HG03280 (cell line): ENCODE measurements around the gene SCAF11.
A peak's percentile ranks its signal among the peaks of the same experiment; 100 is the strongest.
"Not testable (repeated sequence)": the region's sequence is repeated elsewhere in the genome, so short reads cannot be mapped to it uniquely, and the experiment has no call there.

Source experiments
- ATAC-seq: cut with Tn5 transposase; IDR thresholded peaks from one replicate; pipeline ENCODE4 v1.9.1; 2021; ENCODE audit warnings: mild to moderate bottlenecking, moderate library complexity; ENCODE audit not compliant: unreplicated experiment

SCAF11 gene

DNA sequence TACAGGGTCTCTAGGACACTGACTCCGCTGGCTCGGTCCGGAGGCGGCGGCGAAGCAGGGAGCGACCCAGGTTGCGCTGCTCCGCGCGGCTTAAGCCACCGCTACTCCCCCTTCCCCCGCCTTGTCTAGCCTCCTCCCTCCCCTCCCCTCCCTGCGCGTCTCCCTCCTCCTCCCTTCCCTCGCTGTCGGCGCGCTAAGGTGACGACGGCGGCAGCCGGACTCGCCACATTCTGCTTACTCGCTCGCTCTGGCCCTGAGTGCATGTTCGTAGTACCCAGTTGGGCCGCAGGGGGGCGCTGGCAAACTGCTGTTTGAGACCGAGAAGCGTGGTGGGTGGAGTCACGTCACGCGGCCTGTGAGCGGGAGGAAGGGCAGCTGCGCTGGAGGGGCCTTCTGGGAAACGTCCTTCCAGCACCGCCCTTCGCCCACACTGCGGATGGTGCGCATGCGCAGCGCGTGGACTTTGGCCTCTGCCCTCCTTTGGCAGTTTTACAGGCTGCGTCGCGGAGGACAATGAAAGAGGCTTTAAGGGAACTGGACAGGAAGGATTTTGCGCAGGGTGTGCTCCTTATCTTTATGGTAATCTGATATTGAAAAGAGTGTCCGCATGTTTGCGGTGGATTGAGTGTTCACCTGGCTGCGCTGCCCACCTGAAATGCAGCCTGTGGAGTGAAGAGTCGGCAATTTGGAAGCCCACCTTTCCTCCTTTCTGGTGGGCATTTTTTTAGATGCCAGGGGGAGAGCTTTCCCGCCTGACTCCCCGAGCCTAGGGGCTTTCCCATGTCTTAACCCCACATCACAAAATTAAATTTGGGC lies at the start of gene SCAF11:
Gene SCAF11 (minus strand): TSS at position 107 of the 816 bp plus-strand sequence. CDS start 26,407 bp downstream, outside the sequence.
- peak; percentile 75 for ATAC-seq

DNA sequence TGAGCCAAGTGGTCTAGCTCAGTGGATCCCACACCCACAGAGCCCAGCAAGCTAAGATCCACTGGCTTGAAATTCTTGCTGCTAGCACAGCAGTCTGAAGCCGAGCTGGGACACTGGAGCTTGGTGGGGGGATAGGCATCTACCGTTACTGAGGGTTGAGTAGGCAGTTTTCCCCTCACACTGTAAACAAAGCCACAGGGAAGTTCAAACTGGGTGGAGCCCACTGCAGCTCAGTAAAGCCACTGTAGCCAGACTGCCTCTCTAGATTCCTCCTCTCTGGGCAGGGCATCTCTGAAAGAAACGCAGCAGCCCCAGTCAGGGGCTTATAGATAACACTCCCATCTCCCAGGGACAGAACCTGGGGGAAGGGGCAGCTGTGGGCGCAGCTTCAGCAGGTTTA lies 46.7 kb upstream of the SCAF11 start:
- not testable (repeated sequence) for ATAC-seq

GRCh38 chr12:46027172-46027571 lies 36.8 kb upstream of the SCAF11 start:
- ATAC-seq: no peak

DNA sequence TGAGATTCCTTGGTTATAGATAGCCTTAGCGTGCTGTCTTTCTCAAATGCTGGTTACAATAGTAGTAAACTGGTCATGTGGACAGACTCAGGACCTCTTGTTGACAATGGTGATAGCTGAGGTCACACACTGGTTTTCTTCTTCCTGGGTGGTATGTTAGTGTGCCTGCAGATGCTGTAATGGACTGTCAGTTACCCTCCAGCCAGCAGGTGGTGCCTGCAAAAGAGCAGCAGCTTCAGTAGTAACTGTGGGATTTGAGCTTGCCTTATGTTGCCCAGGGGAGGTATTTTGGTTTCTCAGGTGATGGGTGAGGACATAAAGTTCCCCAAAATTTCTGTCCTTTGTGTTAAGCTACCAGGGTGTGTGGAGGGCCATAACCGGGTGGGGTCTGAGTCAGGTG lies 33.7 kb upstream of the SCAF11 start:
- ATAC-seq: no peak

GRCh38 chr12:46020768-46021167 lies 30.4 kb upstream of the SCAF11 start:
- ATAC-seq: no peak

DNA sequence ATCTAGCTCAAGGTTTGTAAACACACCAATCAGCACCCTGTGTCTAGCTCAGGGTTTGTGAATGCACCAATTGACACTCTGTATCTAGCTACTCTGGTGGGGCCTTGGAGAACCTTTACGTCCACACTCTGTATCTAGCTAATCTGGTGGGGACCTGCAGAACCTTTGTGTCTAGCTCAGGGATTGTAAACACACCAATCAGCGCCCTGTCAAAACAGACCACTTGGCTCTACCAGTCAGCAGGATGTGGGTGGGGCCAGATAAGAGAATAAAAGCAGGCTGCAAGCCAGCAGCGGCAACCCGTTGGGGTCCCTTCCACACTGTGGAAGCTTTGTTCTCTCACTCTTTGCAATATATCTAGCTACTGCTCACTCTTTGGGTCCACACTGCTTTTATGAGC lies 28.3 kb upstream of the SCAF11 start:
- not testable (repeated sequence) for ATAC-seq

- not testable (repeated sequence) for ATAC-seq
Observed at GRCh38 chr12:46017866-46018375, 27.5 kb upstream of the SCAF11 start.

DNA sequence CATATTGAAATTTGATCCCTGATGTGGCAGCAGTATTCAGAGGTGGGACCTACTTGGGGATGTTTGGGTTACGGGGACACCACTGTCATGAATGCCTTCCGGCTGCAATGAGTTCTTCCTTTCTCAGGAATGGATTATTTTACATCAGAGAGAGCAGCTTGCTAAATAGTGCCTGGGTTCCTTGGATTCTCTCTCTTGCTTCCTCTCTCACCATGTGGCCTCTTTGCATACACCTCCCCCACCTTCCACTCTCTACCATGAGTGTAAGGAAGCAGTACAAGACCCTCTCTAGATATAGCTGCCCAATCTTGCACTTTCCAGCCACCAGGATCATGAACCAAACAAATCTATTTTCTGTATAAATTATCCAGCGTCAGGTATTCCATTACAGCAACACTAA lies 15.4 kb upstream of the SCAF11 start:
- no peak for ATAC-seq

- no peak for ATAC-seq
Observed at GRCh38 chr12:46005151-46005797, 14.9 kb upstream of the SCAF11 start.

DNA sequence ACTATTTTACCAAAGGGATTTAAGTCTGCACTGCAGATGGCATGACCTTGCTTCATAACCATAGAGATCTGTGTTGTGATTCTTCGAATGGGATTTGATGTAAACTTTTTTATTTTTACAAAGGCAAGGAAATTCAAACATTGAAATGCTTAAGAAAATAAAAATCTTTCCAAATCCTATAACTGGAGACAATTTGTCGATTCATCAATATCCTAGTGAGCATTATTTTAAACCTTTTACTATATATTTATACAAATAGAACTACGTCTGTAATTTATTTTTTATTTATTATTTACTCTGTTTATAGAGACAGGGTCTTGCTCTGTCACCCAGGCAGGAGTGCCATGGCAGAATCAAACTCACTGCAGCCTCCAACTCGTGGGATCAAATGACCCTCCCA lies 14.3 kb upstream of the SCAF11 start:
- ATAC-seq: no peak

GRCh38 chr12:46000076-46000475 lies 9.7 kb upstream of the SCAF11 start:
- ATAC-seq: not testable (repeated sequence)

GRCh38 chr12:45994736-45995135 lies 4.4 kb upstream of the SCAF11 start:
- ATAC-seq: no peak

DNA sequence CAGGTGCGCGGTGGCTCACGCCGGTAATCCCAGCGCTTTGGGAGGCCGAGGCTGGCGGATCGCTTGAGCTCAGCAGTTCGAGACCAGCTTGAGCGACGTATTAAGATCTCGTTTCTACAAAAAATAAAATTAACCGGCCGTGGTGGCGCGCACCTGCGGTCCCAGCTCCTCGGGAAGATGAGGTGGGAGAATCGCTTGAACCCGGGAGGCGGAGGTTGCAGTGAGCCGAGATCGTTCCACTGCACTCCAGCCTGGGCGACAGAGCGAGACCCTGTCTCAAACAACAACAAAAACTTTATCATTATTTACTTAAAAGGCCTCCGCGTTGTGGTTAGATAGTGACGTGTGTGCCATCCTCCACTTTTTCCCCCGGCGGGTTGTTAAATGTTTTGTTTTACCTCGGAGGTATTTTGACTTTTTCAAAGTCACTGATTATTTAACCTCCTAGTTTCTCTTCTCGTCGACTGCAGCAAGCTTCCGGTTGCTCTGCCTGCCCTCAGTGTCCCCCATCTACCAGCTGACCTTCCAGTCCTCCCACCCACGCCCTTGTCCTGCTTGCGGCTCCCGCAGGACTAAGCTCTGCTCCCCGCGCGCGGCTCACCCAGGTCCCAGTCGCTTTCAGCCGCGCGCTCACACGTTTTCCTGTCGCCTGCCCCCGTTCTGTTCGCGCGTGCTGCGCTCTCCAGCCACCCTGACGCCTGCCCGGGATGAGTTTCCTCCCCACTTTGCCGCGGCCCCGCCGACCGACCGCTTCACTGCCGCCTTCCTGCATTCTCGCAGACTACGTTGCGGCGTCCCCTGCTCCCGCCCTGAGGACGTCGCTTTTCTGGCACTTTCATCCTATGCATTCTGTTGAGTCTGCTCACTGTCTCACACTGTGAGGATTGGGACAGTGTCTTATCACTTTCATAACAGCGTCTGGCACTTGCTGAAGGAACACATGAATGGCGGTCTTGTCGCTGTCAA lies 1.2 kb upstream of the SCAF11 start:
- no peak for ATAC-seq

DNA sequence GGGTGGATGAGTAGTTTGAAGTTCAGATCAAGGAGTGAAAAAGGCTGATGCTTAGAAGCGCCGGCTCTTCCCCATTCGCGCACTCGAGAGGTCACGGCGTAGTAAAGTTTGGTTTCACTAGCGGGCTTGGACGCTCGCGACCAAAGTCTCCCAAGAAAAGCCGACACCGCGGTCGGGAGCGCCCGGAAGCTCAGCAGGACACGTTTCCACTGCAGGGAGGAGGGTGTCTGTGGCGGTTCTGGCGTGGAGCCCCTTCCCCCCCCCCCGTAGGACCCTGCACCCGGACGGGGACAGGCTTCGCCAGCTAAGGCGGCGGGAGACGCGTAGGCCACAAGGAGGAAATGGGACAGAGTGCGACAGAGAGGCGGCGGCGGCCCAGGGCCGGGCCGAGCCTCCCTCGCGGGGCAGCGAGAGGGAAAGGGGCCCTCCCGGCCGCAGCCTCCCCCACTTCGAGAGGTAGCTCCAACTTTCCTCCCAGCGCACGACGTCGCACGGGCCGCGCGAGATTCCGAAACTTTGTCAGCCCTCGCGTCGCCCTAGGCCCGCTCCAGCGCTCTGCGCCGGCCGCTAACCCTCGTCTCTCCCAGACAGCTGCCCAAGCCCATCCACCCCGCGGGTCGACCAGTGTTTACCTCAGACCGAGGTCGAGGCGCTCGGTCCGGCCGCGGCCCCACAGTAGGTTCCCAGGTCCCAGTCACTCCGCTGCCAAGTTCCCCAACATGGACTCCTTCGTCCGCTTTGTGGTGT lies 480 bp downstream of the SCAF11 start:
- peak; percentile 29 for ATAC-seq

- no peak for ATAC-seq
Observed at GRCh38 chr12:45989287-45989686, 1.1 kb downstream of the SCAF11 start.

- ATAC-seq: no peak
Observed at GRCh38 chr12:45988264-45988663, 2.1 kb downstream of the SCAF11 start.

- no peak for ATAC-seq
Observed at GRCh38 chr12:45987340-45987727, 3.0 kb downstream of the SCAF11 start.

DNA sequence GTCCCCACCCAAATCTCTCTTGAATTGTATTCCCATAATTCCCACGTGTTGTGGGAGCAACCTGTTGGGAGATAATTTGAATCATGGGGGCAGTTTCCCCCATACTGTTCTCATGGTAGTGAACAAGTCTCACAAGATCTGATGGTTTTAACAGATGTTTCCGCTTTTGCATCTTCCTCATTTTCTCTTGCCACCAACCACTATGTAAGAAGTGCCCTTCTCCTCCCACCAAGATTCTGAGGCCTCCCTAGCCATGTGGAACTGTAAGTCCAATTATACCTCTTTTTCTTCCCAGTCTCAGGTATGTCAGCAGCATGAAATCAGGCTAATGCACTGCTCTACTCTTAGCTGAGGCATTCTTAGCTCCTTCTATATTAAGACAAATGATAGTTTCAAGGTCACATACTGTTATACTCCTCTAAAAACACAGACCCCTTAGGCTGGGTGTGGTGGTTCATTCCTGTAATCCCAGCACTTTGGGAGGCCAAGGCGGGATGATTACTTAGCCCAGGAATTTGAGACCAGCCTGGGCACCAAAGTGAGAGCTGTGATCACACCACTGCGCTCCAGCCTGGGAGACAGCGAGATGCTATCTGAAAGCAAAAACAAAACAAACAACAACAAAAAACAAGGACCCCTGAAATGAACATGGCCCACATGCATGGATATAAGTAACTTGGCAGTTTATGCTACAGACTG lies 3.6 kb downstream of the SCAF11 start:
- ATAC-seq: no peak

DNA sequence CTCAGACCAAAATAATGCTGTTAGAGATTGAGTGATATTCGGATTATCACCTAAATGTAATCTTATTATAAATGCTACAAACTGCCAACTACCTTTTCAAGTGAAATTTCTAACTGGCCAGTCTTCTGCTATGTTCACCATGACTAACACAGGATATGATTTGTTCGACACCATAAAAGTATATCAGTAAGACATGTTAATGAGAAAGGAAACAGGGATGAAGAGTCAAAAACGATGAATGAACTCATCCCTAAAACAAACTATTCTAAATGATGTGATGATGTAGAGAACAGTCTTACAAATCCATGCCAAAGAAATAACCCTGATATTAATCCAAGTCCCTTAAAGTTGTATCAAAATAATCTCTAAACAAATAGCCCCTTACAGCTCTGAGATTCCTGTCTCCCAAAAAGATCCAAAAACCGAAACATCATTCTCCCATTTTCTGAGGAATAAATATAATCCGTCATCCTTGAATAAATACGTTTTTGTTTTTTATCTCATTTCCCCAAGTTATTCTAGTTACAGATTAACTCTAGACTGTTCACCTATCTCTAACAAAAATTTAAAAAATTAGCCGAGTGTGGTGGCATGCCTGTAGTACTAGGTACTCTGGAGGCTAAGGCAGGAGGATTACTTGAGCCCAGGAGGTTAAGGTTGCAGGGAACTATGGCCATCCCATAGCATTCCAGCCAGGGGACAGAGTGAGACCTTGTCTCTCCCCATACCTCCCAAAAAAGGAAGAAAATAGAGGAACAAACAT lies 9.1 kb downstream of the SCAF11 start:
- ATAC-seq: no peak
